IMR-90 (cell line): ENCODE results near the gene B3GLCT.

Experiments
- BHLHE40 ChIP-seq: fragments of 150-350 bp; IDR thresholded peaks from 2 replicates; pipeline ENCODE4 v1.6.1; 2016; ENCODE audit warnings: mild to moderate bottlenecking, low read depth, low read length
- CHD1 ChIP-seq: IDR thresholded peaks from 2 replicates; pipeline ENCODE4 v1.6.1; 2012; ENCODE audit warnings: low read depth, low read length, improper control_type of control experiment
- FOS ChIP-seq: fragments of 150-350 bp; IDR thresholded peaks from 2 replicates; pipeline ENCODE4 v1.6.1; 2016; ENCODE audit warnings: low read depth, low read length
- MAFK ChIP-seq: IDR thresholded peaks from 2 replicates; pipeline ENCODE4 v1.6.1; 2012; ENCODE audit warnings: low read depth, low read length, improper control_type of control experiment
- MAZ ChIP-seq: IDR thresholded peaks from 2 replicates; pipeline ENCODE4 v1.6.1; 2012; ENCODE audit warnings: low read depth, mild to moderate bottlenecking, low read length, improper control_type of control experiment, moderate library complexity, borderline replicate concordance
- MXI1 ChIP-seq: IDR thresholded peaks from 2 replicates; pipeline ENCODE4 v1.6.1; 2012; ENCODE audit warnings: low read depth, mild to moderate bottlenecking, low read length, moderate library complexity, borderline replicate concordance
- NFE2L2 ChIP-seq: fragments of 150-350 bp; IDR thresholded peaks from 2 replicates; pipeline ENCODE4 v1.6.1; 2016; ENCODE audit warnings: low read depth, mild to moderate bottlenecking, low read length
- POLR2A ChIP-seq: IDR thresholded peaks from 2 replicates; pipeline ENCODE4 v1.6.1; 2012; ENCODE audit warnings: mild to moderate bottlenecking, low read depth, low read length
- RCOR1 ChIP-seq: IDR thresholded peaks from 2 replicates; pipeline ENCODE4 v1.6.1; 2012; ENCODE audit warnings: mild to moderate bottlenecking, low read length, improper control_type of control experiment; ENCODE audit not compliant: insufficient replicate concordance
- RFX5 ChIP-seq: IDR thresholded peaks from 2 replicates; pipeline ENCODE4 v1.8.0; 2012; ENCODE audit warnings: low read depth, mild to moderate bottlenecking, low read length, moderate library complexity
- TF ChIP-seq, protein P1 (sequence below): conservative IDR thresholded peaks from 2 replicates; pipeline ENCODE4 v1.5.1; 2012; ENCODE audit warnings: mild to moderate bottlenecking, low read depth, low read length, improper control_type of control experiment

GRCh38 chr13:31151837-31152236 is 47.9 kb upstream of the B3GLCT start:
- TF ChIP-seq NFE2L2 = no peak
- TF ChIP-seq POLR2A = no peak
- no peak for TF ChIP-seq MAZ
- no peak for TF ChIP-seq FOS
- TF ChIP-seq, protein P1, sequence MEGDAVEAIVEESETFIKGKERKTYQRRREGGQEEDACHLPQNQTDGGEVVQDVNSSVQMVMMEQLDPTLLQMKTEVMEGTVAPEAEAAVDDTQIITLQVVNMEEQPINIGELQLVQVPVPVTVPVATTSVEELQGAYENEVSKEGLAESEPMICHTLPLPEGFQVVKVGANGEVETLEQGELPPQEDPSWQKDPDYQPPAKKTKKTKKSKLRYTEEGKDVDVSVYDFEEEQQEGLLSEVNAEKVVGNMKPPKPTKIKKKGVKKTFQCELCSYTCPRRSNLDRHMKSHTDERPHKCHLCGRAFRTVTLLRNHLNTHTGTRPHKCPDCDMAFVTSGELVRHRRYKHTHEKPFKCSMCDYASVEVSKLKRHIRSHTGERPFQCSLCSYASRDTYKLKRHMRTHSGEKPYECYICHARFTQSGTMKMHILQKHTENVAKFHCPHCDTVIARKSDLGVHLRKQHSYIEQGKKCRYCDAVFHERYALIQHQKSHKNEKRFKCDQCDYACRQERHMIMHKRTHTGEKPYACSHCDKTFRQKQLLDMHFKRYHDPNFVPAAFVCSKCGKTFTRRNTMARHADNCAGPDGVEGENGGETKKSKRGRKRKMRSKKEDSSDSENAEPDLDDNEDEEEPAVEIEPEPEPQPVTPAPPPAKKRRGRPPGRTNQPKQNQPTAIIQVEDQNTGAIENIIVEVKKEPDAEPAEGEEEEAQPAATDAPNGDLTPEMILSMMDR = no peak
- no peak for TF ChIP-seq BHLHE40
- TF ChIP-seq MXI1 = no peak
- no peak for TF ChIP-seq RFX5
- TF ChIP-seq RCOR1 = no peak
- TF ChIP-seq MAFK = no peak
- no peak for TF ChIP-seq CHD1
